Measurements from ENCODE around the gene SNPH.

SNPH gene

GRCh38 chr20:1287787-1288569 is 21.9 kb downstream of the SNPH start:
- no peak for DNase-seq

GRCh38 chr20:1291191-1291741 is 25.2 kb downstream of the SNPH start:
- DNase-seq = no peak

- no peak for DNase-seq
Measured at GRCh38 chr20:1292620-1293019, 26.5 kb downstream of the SNPH start.

GRCh38 chr20:1293641-1294379 is 27.7 kb downstream of the SNPH start:
- DNase-seq = peak; percentile 69

GRCh38 chr20:1294497-1294896 is 28.4 kb downstream of the SNPH start:
- no peak for DNase-seq

GRCh38 chr20:1295276-1295930 is 29.3 kb downstream of the SNPH start:
- DNase-seq = no peak

- DNase-seq = no peak
Measured at GRCh38 chr20:1296117-1296610, 30.1 kb downstream of the SNPH start.

GRCh38 chr20:1296922-1297321 is 30.8 kb downstream of the SNPH start:
- peak; percentile 46 for DNase-seq

GRCh38 chr20:1297486-1297885 is 31.4 kb downstream of the SNPH start:
- no peak for DNase-seq

GRCh38 chr20:1298166-1298565 is 32.1 kb downstream of the SNPH start:
- DNase-seq = no peak

GRCh38 chr20:1298888-1299511 is 32.9 kb downstream of the SNPH start:
- DNase-seq = no peak

- DNase-seq = peak; percentile 46
Measured at GRCh38 chr20:1299522-1299921, 33.4 kb downstream of the SNPH start.

GRCh38 chr20:1300083-1300840 is 34.2 kb downstream of the SNPH start:
- DNase-seq = no peak

GRCh38 chr20:1301031-1301529 is 35.0 kb downstream of the SNPH start:
- no peak for DNase-seq

GRCh38 chr20:1302685-1303541 is 36.8 kb downstream of the SNPH start:
- DNase-seq = no peak

- DNase-seq = no peak
Measured at GRCh38 chr20:1304710-1305515, 38.8 kb downstream of the SNPH start.

GRCh38 chr20:1305712-1306111 is 39.6 kb downstream of the SNPH start:
- DNase-seq = no peak

- DNase-seq = no peak
Measured at GRCh38 chr20:1306316-1307135, 40.4 kb downstream of the SNPH start.

GRCh38 chr20:1307171-1307570 is 41.1 kb downstream of the SNPH start:
- DNase-seq = no peak
